Transverse colon (tissue), 4 donors: ENCODE data around the gene ARL8A. TPM values are rescaled to one million over a fixed set of nuclear protein-coding genes. Genes with fewer than 3 reads are reported as not detected.

Source experiments
- DNase-seq: peaks from one replicate; pipeline ENCODE4 v3.0.0-alpha.2; 2019
- H3K27ac ChIP-seq, 4 donors: fragments of 200-600 bp; sonication (generic); 2 replicates each; pipeline ENCODE4 v1.5.1; 2016 to 2018; ENCODE audit warnings: inconsistent platforms in 4 of 4
- H3K27me3 ChIP-seq: fragments of 200-600 bp; sonication (generic); 2 replicates; pipeline ENCODE4 v1.5.1; 2017; ENCODE audit warnings: inconsistent platforms
- H3K36me3 ChIP-seq, 4 donors: fragments of 200-600 bp; sonication (generic); 2 replicates each; pipeline ENCODE4 v1.5.1; 2017 to 2019; ENCODE audit warnings: inconsistent platforms in 4 of 4
- H3K4me1 ChIP-seq, 4 donors: fragments of 200-600 bp; sonication (generic); 2 replicates each; pipeline ENCODE4 v1.5.1; 2017 to 2020; ENCODE audit warnings: inconsistent platforms in 4 of 4
- H3K4me3 ChIP-seq, 4 donors: fragments of 200-600 bp; sonication (generic); 1 replicate in 1 of 4; 2 replicates in 3 of 4; pipeline versions ENCODE4 v1.5.1 to v1.6.1; 2017 to 2019; ENCODE audit warnings: inconsistent platforms in 4 of 4
- H3K9me3 ChIP-seq, 2 donors: fragments of 200-600 bp; sonication (generic); 2 replicates each; pipeline ENCODE4 v1.5.1; 2017 to 2019; ENCODE audit warnings: inconsistent platforms in 2 of 2
- CTCF ChIP-seq, 5 experiments: fragments of 200-600 bp in 3 of 5; fragments of 450-650 bp in 2 of 5; sonication (generic) in 3 of 5; IDR thresholded peaks; 1 replicate in 2 of 5; 2 replicates in 3 of 5; pipeline ENCODE4 v1.5.1; 2016 to 2017; ENCODE audit warnings: antibody characterized with exemption in 5 of 5, inconsistent platforms in 3 of 5, mild to moderate bottlenecking in 2 of 5, moderate library complexity in 1 of 5
- EP300 ChIP-seq: sonication (generic); formaldehyde crosslinking; IDR thresholded peaks from one replicate; pipeline ENCODE4 v1.6.1; 2017; ENCODE audit warnings: antibody characterized with exemption, low read depth
- POLR2A ChIP-seq: fragments of 450-650 bp; IDR thresholded peaks from one replicate; pipeline ENCODE4 v1.6.1; 2016; ENCODE audit warnings: antibody characterized with exemption, mild to moderate bottlenecking, moderate library complexity
- POLR2AphosphoS5 ChIP-seq, 3 donors: sonication (generic); formaldehyde crosslinking; IDR thresholded peaks; one replicate each; pipeline ENCODE4 v1.6.1; 2016; ENCODE audit warnings: antibody characterized with exemption in 3 of 3
- WGBS, 2 donors: methylation state at CpG; one replicate each; pipeline ENCODE4 v1.1.5; 2018; ENCODE audit warnings: low coverage in 1 of 2; 5-methylcytosine and 5-hydroxymethylcytosine counted together
- in situ Hi-C, 4 donors: fragments of 200-750 bp; cut with MboI; loops; one replicate each; pipeline versions ENCODE4 v1.15.0 to v1.15.1; 2017; ENCODE audit warnings: low sequenced_read_pairs in 3 of 4, low pct_ligation_motif_present in 1 of 4, low pct_unique_long_range_greater_than_20kb in 1 of 4
- intact Hi-C: fragments of 100-400 bp; cut with DNase I; formaldehyde crosslinking; loops from one replicate; pipeline ENCODE4 v1.15.1; 2023; ENCODE audit warnings: low total_unique reads
- total RNA-seq, 4 donors: library from RNA; depleted of rRNA; stranded (reverse); fragments of >200 nt; gene quantifications; one replicate each; pipeline ENCODE4 v1.1.0, GENCODE V29; 2016

ARL8A gene
- total RNA-seq, result 10 to 100 TPM in 3 of 4 donors, 1 to 10 TPM in 1; 9.0 to 27.2 (median 21.6) TPM

- Histone ChIP-seq H3K9me3 (no peaks in the 10 kb centered on the region), H3K4me3 (peak within 1 kb of the TSS; percentile 65 to 96 (median 93)), H3K27me3 (no peaks in the 10 kb centered on the region), H3K27ac (peak within 1 kb of the TSS; percentile 90 to 95 (median 94)), H3K36me3 (no peaks in the 10 kb centered on the region), H3K4me1 (peaks cover 11 to 34% (median 15%) of the 10 kb centered on the region in 4 donors)
- DNase-seq, result peak; percentile 80
- WGBS, 2 donors, result 0% methylated on average over 33 of the region's 82 CpGs; no CpG with 5 or more reads in 1 of the 2 donors
- intact Hi-C loops (no loop called here), in situ Hi-C loops (loop anchor here in 3 of 4 donors (25.0 kb wide), 2 partner anchors 257 to 282 kb away; partner anchors contain the start of gene SHISA4 (in 2 of the 3))
- TF ChIP-seq POLR2AphosphoS5 (IDR thresholded peaks at IDR 0.05) (peak; percentile 6 to 55 (median 27)), CTCF (IDR thresholded peaks at IDR 0.05) (no peak), POLR2A (no peak)
These were observed at the start of gene ARL8A for GRCh38 chr1:202144402-202145067. TSS of gene ARL8A (minus strand) at chr1:202144737. CDS start at chr1:202144572, 165 bp downstream.

- no peak for DNase-seq
- TF ChIP-seq CTCF (IDR thresholded peaks at IDR 0.05) (no peak), POLR2AphosphoS5 (IDR thresholded peaks at IDR 0.05) (no peak), POLR2A (no peak), EP300 (no peak)
- in situ Hi-C loops, result loop anchor here (10.0 to 25.0 kb wide), 3 partner anchors 118 to 521 kb away; partner anchors contain the start of gene SYT2 (in 4 of the 4)
- Histone ChIP-seq H3K4me3 (peak overlapping the region in 1 of 4 donors; percentile 45), H3K27ac (no peak overlapping the region), H3K27me3 (peaks cover 31% of the 10 kb centered on the region), H3K9me3 (no peaks in the 10 kb centered on the region), H3K4me1 (peaks cover 0 to 22% (median 16%) of the 10 kb centered on the region in 4 donors), H3K36me3 (no peaks in the 10 kb centered on the region)
- intact Hi-C loops, result no loop called here
- WGBS, 2 donors, result 59% methylated on average over 9 of the region's 11 CpGs; no CpG with 5 or more reads in 1 of the 2 donors
These were observed 49.8 kb upstream of the ARL8A start for GRCh38 chr1:202194328-202194648.

- 3 to 8% methylated on average over 5 to 28 of the region's 61 CpGs for WGBS, 2 donors
- Histone ChIP-seq H3K27ac (no peak within 1 kb of the TSS), H3K36me3 (no peaks in the 10 kb centered on the region), H3K9me3 (no peaks in the 10 kb centered on the region), H3K4me1 (peaks cover 0 to 21% (median 11%) of the 10 kb centered on the region in 4 donors), H3K4me3 (peak within 1 kb of the TSS in 3 of 4 donors; percentile 3 to 45 (median 28)), H3K27me3 (peaks cover 31% of the 10 kb centered on the region)
- in situ Hi-C loops, result loop anchor here (10.0 to 25.0 kb wide), 3 partner anchors 119 to 521 kb away; partner anchors contain the start of gene SYT2 (in 4 of the 4)
- intact Hi-C loops, result no loop called here
- DNase-seq, result no peak
- TF ChIP-seq CTCF (IDR thresholded peaks at IDR 0.05), result peak in 1 of 5 experiments; percentile 20
- no peak for TF ChIP-seq POLR2A
- no peak for TF ChIP-seq EP300
These were observed 49.2 kb upstream of the ARL8A start, which contains the start of gene LGR6 for GRCh38 chr1:202193614-202194327. TSS of gene LGR6 (plus strand) at chr1:202193799. CDS start at chr1:202193990, 191 bp downstream.
